HG02610 (cell line): ENCODE results near the gene STRN4.

Experiments used
- ATAC-seq: cut with Tn5 transposase; IDR thresholded peaks from one replicate; pipeline ENCODE4 v1.9.1; 2021; ENCODE audit warnings: mild to moderate bottlenecking, moderate library complexity; ENCODE audit not compliant: unreplicated experiment

Gene STRN4

DNA sequence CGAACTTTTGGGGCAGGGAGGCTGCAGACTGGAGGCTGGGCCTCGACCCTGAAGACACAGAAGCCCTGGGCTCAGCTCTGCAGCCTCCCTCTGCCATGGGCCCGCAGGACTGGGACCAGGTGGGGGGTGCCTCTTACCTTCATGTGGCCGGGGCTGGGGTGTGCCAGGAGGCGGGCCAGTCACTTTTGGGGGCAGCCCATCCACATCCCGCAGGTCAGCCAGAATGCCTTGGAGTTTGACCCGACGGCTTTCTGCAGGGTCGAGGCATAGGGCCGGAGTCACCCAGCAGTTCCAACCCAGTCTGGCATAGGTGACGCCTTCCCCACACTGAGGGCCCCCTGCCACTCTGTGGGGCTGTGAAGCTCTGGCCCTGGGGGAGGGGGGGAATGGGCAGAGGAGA lies 18.5 kb downstream of the STRN4 start:
- ATAC-seq, result no peak

- no peak for ATAC-seq
Measured at GRCh38 chr19:46726971-46727501, 19.2 kb downstream of the STRN4 start.

DNA sequence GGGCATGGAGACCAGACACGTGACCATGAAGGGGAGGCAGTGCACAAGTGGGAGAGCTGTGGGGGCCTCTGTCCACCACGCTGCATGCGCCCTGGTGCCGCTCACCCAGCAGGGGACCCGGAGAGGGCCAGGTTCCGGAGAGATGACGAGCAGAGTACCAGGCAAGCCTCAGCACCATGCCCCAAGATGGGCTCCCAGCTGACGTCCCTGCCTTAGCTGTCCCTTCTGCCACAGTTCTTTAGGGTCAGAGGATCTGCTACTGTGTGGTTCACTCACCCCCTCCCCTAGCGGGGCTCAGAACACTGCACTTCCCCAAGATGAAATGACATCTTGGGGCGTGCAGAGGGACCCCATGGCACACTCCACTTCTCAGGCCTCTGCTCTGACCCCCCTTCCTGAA lies 19.7 kb downstream of the STRN4 start:
- ATAC-seq, result no peak

GRCh38 chr19:46725859-46726393 lies 20.3 kb downstream of the STRN4 start:
- ATAC-seq, result no peak

- ATAC-seq, result no peak
Measured at GRCh38 chr19:46725036-46725820, 21.0 kb downstream of the STRN4 start.

- no peak for ATAC-seq
Measured at GRCh38 chr19:46724468-46724867, 21.8 kb downstream of the STRN4 start.

- ATAC-seq, result no peak
Measured at GRCh38 chr19:46723471-46723870, 22.8 kb downstream of the STRN4 start.

GRCh38 chr19:46723023-46723461 lies 23.2 kb downstream of the STRN4 start:
- no peak for ATAC-seq

- no peak for ATAC-seq
Measured at GRCh38 chr19:46722421-46723022, 23.7 kb downstream of the STRN4 start.

- ATAC-seq, result no peak
Measured at GRCh38 chr19:46722004-46722380, 24.3 kb downstream of the STRN4 start.

DNA sequence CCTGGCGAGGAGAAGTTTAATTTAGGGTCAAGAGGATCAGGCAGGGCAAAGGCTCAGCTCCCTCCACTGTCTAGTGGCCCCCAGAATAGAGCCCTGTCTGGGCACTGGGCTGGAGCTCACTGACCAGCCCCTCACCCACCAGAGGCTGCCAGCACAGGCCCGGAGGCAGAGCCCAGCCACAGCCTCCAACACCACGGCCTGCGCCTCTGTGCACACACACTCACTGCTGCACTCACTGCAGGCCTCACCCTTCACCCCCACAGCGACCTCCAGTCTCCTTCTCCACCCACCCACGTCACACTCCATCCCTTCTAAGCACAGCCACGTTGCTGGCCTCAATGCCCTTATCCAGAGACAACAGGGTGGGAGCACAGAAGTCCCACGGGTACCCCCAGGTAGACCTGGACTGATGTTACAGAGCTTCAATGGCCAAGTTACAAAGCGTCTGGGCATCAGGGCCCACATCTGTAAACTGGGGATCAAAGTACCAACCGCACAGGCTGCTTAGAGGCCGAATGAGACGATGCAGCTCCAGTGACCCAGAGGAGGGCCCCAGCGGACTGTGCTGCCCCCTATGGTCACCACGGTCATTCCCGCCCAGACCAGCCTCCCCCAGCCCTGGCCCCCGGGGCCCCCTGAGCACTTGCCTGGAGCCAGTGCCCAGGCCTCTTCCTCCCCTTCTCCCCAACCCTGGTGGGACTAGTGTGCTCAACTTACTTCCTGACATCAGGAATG lies 24.8 kb downstream of the STRN4 start:
- ATAC-seq, result no peak

DNA sequence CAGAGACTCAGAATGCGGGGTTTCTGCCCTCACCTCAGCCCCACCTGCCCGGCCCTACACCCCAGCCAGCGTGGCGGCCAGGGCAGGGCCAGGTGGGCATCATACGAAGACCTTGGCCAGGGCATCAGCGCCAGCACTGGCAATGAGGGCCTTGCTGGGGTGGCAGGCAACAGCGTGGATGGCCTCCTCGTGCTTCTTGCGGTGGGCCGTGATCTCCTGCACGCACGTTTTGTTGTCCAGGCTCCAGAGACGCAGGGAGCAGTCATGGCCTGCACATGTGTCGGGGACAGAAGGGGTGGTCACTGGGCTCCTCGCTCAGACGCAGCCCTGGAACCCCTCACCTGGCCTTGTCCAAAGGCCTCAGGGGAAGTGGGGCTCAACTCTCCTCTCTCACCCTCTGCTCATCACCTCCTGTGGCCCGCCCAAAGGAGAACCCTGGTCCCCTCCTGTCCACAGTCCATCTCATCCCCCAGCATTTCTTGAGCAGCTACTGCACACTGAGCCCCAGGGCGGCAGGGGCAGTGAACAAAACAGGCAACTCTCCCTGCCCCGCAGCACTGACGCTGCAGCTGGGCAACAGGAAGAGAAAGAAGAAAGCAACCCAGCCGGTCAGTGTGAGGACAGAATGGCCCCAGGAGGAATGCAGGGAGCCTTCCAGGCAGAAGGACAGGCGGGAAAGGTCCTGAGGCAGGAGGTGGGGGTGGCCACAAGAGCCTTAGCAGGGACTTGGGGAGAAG lies 25.6 kb downstream of the STRN4 start:
- ATAC-seq, result no peak

DNA sequence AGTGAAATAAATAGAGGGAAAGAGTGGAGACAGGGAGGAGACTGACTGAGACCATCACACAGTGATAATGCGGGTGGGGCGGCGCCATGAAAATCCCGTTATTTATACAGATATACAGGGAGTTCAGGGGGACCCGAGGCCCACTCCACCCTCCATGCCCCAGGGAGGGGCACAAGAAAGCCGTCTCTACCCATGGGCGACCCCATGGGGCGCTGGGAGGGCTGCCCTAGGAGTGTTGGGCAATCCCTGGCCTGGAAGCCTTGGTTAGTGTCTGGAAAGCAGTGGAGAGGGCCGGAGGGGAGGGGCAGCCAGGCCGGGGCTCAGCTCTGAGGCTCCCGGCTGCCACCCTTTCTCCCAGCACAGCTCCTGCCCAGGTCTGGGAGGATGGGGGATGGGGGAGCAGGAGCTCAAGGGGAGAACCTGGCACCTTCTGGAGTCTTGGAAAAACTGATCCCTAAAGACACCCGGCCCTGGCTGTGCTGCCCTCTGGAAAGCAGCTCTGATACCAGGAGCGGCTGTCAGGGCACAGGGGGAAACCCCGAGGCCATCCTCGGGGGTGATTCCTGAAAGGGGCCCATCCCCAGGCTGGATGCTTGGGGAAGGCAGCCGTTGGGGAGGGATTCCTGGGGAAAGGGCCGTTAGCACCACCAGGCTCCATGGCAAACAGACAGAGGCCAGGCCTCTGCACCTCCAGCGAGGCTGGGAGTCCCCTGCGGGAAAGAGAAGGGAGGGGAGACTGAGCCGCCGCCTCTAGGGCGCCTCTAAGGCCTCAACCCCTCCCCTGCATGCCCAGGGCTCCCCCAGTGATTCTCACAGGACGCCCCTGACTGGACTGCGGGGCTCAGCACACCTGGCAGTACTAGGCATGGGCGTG lies 26.4 kb downstream of the STRN4 start:
- ATAC-seq, result no peak

DNA sequence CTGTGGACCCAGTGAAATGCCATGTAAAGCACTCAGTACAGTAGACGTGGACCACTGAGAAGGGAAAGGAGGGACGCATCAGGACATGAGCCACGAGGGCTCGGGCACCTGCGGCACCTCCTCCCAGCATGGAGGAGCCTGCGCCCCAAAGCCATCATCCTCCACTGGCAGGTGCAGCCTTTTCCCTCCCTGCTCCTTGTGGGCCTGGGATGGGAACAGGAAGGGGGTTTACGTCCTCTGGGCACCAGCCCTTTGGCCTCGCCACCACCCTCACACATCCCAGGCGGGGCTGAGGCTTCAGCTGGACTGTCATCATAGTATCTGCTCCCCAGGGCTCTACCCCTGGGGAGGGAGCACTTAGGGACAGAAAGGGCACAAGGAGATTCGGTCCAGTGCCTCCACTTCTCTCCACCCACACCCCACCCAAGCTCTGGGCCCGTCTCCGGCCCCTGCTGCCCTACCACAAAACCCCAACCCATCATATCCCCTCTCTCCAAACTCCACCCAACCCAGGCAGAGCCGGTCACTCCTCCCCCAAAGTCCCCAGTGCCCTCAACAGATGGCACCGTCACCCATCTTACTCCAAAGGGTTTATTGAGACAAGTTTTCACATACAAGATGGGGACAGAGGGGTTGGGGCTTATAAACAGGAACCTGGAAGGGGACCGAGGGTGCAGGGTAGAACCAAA lies 27.2 kb downstream of the STRN4 start:
- no peak for ATAC-seq

DNA sequence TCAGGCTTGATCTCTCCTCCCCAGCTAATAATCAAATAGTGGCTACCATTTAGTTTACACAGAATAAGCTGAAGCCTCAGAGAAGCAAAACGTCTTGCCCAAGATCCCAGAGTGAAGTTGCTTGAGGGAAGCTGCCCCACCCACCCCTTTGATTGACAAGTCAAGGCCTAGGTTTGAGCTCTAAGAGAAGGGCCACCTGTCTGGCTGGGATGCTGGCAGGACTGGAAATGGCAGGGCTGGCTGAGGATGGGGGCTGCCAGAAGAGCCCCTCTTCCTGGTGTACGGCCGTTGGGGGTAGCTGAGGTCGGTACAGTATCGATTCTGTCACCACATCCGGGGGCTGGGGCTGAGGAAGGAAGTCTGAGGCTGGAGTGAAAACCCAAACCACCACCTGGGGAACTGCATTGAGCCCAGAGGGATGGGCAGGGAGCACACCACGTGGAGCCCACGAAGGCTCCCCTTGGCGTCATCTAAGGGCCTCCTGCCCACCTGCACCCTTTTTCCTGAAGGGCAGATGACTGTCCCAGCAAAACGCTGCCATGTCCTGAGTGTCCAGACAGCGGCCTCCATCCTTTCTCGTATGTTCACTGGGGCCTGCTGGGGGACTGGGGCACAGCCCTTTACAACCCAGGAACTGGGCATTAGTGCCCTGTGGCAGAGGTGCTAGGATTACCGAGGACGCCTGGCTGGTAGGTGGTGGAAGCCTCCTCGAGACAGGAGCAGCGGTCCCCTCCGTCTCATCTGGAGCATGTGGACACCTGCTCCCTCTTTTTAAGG lies 27.9 kb downstream of the STRN4 start:
- no peak for ATAC-seq

DNA sequence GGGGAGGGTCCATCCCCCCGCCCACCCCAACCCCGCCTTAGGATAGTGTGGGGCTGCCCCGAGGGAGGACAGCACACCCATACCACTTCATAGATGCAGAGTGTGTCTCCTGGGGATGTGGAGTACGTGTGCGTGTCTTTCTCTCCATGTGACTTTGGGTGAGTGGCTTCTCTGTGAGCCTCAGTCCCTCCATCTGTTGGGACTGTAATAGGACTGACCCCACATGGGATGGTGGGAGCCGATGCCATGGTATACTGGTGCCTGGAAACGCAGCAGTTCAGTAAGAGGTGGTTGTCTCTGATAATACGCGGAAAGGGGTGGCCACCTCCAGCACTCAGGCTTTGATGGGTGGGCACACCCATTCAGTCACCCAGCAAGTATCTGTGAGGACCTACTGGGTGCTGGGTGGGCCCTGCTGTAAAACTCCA lies 28.5 kb downstream of the STRN4 start:
- no peak for ATAC-seq

GRCh38 chr19:46717034-46717715 lies 29.1 kb downstream of the STRN4 start, which contains the start of gene PRKD2:
Gene PRKD2, minus strand, starts transcription at chr19:46717114. Its CDS starts 744 bp downstream, at chr19:46716370.
- no peak for ATAC-seq

DNA sequence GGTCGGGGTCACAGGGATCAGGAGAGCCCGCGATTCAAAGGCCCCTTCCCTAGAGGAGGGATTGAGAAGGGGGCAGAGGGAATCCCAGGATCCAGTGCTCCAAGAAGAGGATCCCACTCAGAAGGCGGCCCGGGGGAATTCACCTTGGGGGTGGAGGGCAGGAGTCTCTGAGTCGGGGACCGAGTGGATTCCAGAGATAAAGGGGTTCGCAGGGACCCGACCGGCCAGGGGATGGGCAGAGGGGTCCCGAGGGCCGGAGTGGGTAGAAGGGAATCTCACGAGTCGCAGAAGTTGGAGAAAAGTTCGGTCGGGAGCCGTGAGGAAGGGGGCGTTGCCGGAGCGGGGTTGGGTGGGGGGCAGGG lies 29.6 kb downstream of the STRN4 start:
- no peak for ATAC-seq
